Spleen (tissue), 7 donors: ENCODE measurements around the gene TMPRSS6.

Source experiments
- POLR2A ChIP-seq, 3 donors: fragments of 450-650 bp; IDR thresholded peaks; one replicate each; pipeline ENCODE4 v1.5.1; 2017; ENCODE audit warnings: antibody characterized with exemption in 3 of 3, mild to moderate bottlenecking in 1 of 3
- TF ChIP-seq, protein P1 (sequence below), 11 experiments: fragments of 200-600 bp in 7 of 11; fragments of 450-650 bp in 4 of 11; sonication (generic) in 4 of 11; IDR thresholded peaks in 8 of 11; conservative IDR thresholded peaks in 3 of 11; 1 replicate in 7 of 11; 2 replicates in 4 of 11; pipeline versions ENCODE4 v1.4.0 to v1.8.0; 2016 to 2021; ENCODE audit warnings: antibody characterized with exemption in 11 of 11, inconsistent platforms in 4 of 11, mild to moderate bottlenecking in 1 of 11
- donor health status: DM: no; HTN: no; CAD: no; lungs with moderate emphysema.
- donor health status: DM: no; HTN: no; CAD: no.
- donor health status: DM: no; HTN: no; CAD: no.

DNA sequence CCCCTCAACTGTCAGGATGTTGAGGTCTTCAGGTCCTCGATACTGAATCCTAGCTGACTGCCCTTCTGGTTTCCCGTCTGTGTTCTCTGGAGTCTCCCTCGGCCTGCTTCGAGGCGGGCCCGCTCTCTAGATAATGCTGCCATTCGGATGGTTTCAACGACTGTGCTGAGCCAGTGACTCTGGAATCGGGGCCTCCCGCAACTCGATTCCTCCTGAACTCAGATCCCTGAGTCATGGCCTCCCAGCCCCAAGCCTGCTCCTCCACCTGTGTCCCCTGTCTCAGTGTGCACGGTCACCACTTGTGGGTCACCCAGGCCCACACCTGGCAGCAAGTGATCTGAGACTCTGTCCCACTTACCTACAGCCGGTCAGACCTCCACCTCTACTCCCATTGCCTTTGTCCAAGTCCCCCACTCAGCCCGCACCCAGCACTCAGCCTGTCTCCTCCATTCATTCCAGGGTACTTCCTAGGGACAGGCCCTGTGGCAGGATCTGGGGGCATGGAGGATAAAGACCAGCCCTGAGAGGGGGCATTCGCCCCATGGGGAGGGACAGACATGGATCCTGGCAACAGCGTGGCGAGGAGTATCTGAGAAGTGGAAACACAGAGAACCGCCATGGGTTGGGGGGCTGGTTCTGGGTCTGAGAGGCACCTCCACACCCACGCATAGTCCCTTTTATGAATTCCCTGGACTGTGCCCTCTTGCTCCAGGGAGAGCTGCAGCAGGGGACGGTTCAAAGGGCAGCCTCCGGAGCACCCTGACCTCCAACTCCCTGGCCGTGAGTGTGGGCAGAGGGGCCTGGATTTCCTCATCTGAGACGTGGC lies 75.7 kb downstream of the TMPRSS6 start:
- TF ChIP-seq, protein P1, sequence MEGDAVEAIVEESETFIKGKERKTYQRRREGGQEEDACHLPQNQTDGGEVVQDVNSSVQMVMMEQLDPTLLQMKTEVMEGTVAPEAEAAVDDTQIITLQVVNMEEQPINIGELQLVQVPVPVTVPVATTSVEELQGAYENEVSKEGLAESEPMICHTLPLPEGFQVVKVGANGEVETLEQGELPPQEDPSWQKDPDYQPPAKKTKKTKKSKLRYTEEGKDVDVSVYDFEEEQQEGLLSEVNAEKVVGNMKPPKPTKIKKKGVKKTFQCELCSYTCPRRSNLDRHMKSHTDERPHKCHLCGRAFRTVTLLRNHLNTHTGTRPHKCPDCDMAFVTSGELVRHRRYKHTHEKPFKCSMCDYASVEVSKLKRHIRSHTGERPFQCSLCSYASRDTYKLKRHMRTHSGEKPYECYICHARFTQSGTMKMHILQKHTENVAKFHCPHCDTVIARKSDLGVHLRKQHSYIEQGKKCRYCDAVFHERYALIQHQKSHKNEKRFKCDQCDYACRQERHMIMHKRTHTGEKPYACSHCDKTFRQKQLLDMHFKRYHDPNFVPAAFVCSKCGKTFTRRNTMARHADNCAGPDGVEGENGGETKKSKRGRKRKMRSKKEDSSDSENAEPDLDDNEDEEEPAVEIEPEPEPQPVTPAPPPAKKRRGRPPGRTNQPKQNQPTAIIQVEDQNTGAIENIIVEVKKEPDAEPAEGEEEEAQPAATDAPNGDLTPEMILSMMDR (IDR thresholded peaks at IDR 0.05 in 8 of 11, conservative IDR thresholded peaks at IDR 0.05 in 3 of 11), result no peak
- no peak for TF ChIP-seq POLR2A (IDR thresholded peaks at IDR 0.05)
